ENCODE measurements around the gene LTBP2.

Gene LTBP2

GRCh38 chr14:74648601-74649000 is 36.6 kb upstream of the LTBP2 start:
- POLR2A ChIA-PET, result no interaction called here
- no peak for DNase-seq
- Histone ChIP-seq H3K36me3 (ENCODE audit: control insufficient read depth in 4 of 4, insufficient read depth in 4 of 4, low read length in 3 of 4) (peaks cover 0 to 2% (median 0%) of the 10 kb centered on the region in 4 experiments), H3K27ac (ENCODE audit: insufficient read depth in 1 of 2, low read depth in 1 of 2, low read length in 2 of 2, poor library complexity in 1 of 2, severe bottlenecking in 2 of 2) (no peak overlapping the region), H3K27me3 (replicated peaks in 2 of 5; ENCODE audit: control insufficient read depth in 4 of 5, insufficient read depth in 5 of 5, low read length in 4 of 5) (no peaks in the 10 kb centered on the region), H3K4me3 (ENCODE audit: control insufficient read depth in 1 of 7, extremely low read depth in 1 of 7, insufficient read depth in 4 of 7, low read depth in 2 of 7, low read length in 6 of 7) (no peak overlapping the region), H3K9me3 (ENCODE audit: control extremely low read depth in 1 of 5, control insufficient read depth in 4 of 5, insufficient read depth in 2 of 5, low read depth in 1 of 5, low read length in 4 of 5) (no peaks in the 10 kb centered on the region), H3K4me1 (ENCODE audit: control extremely low read depth in 1 of 4, control insufficient read depth in 4 of 4, insufficient read depth in 4 of 4, low read length in 3 of 4) (peaks cover 0 to 9% (median 0%) of the 10 kb centered on the region in 4 experiments)
- CTCF ChIA-PET, result interaction anchor here (0.9 to 1.1 kb wide), 4 partner anchors 8 to 20 kb away, joined by 3 to 6 read pairs (median 4); no protein-coding TSS in a partner anchor
- 97% methylated on average over 4 of the region's 7 CpGs for WGBS (ENCODE audit: insufficient coverage)

GRCh38 chr14:74647678-74648461 is 35.8 kb upstream of the LTBP2 start:
- H3K27ac ChIP-seq (ENCODE audit: insufficient read depth in 1 of 2, low read depth in 1 of 2, low read length in 2 of 2, poor library complexity in 1 of 2, severe bottlenecking in 2 of 2), result no peak overlapping the region
- H3K36me3 ChIP-seq (ENCODE audit: control insufficient read depth in 4 of 4, insufficient read depth in 4 of 4, low read length in 3 of 4), result peaks cover 0 to 2% (median 0%) of the 10 kb centered on the region in 4 experiments
- DNase-seq, result peak in 1 of 3 donors; percentile 5
- ChIA-PET CTCF (interaction anchor here (0.9 to 1.5 kb wide), 5 partner anchors 8 to 137 kb away, joined by 3 to 6 read pairs (median 3); no protein-coding TSS in a partner anchor), POLR2A (no interaction called here)
- peaks cover 0 to 9% (median 0%) of the 10 kb centered on the region in 4 experiments for H3K4me1 ChIP-seq (ENCODE audit: control extremely low read depth in 1 of 4, control insufficient read depth in 4 of 4, insufficient read depth in 4 of 4, low read length in 3 of 4)
- 69% methylated on average over 7 of the region's 7 CpGs for WGBS (ENCODE audit: insufficient coverage)
- no peak overlapping the region for H3K4me3 ChIP-seq (ENCODE audit: control insufficient read depth in 1 of 7, extremely low read depth in 1 of 7, insufficient read depth in 4 of 7, low read depth in 2 of 7, low read length in 6 of 7)
- no peaks in the 10 kb centered on the region for H3K9me3 ChIP-seq (ENCODE audit: control extremely low read depth in 1 of 5, control insufficient read depth in 4 of 5, insufficient read depth in 2 of 5, low read depth in 1 of 5, low read length in 4 of 5)
- no peaks in the 10 kb centered on the region for H3K27me3 ChIP-seq (replicated peaks in 2 of 5; ENCODE audit: control insufficient read depth in 4 of 5, insufficient read depth in 5 of 5, low read length in 4 of 5)

- Histone ChIP-seq H3K9me3 (ENCODE audit: control extremely low read depth in 1 of 5, control insufficient read depth in 4 of 5, insufficient read depth in 2 of 5, low read depth in 1 of 5, low read length in 4 of 5) (no peaks in the 10 kb centered on the region), H3K27me3 (replicated peaks in 2 of 5; ENCODE audit: control insufficient read depth in 4 of 5, insufficient read depth in 5 of 5, low read length in 4 of 5) (no peaks in the 10 kb centered on the region), H3K36me3 (ENCODE audit: control insufficient read depth in 4 of 4, insufficient read depth in 4 of 4, low read length in 3 of 4) (no peaks in the 10 kb centered on the region), H3K27ac (ENCODE audit: insufficient read depth in 1 of 2, low read depth in 1 of 2, low read length in 2 of 2, poor library complexity in 1 of 2, severe bottlenecking in 2 of 2) (no peak overlapping the region), H3K4me3 (ENCODE audit: control insufficient read depth in 1 of 7, extremely low read depth in 1 of 7, insufficient read depth in 4 of 7, low read depth in 2 of 7, low read length in 6 of 7) (no peak overlapping the region), H3K4me1 (ENCODE audit: control extremely low read depth in 1 of 4, control insufficient read depth in 4 of 4, insufficient read depth in 4 of 4, low read length in 3 of 4) (peaks cover 0 to 9% (median 0%) of the 10 kb centered on the region in 4 experiments)
- WGBS (ENCODE audit: insufficient coverage), result 89% methylated on average over 10 of the region's 11 CpGs
- DNase-seq, result no peak
- ChIA-PET POLR2A (no interaction called here), CTCF (interaction anchor here (1.5 kb wide), 1 partner anchor 138 kb away, joined by 3 read pairs; no protein-coding TSS in a partner anchor)
Measured at GRCh38 chr14:74647061-74647677, 35.1 kb upstream of the LTBP2 start.

- POLR2A ChIA-PET, result no interaction called here
- WGBS (ENCODE audit: insufficient coverage), result 79% methylated on average over 9 of the region's 13 CpGs
- H3K9me3 ChIP-seq (ENCODE audit: control extremely low read depth in 1 of 5, control insufficient read depth in 4 of 5, insufficient read depth in 2 of 5, low read depth in 1 of 5, low read length in 4 of 5), result no peaks in the 10 kb centered on the region
Measured at GRCh38 chr14:74645756-74646470, 33.9 kb upstream of the LTBP2 start.

GRCh38 chr14:74645244-74645643 is 33.2 kb upstream of the LTBP2 start:
- WGBS (ENCODE audit: insufficient coverage), result 89% methylated on average over 5 of the region's 5 CpGs
- CTCF ChIA-PET, result interaction anchor here (0.7 to 1.7 kb wide), 4 partner anchors 9 to 140 kb away, joined by 3 to 4 read pairs (median 3); no protein-coding TSS in a partner anchor
- H3K4me3 ChIP-seq (ENCODE audit: control insufficient read depth in 1 of 7, extremely low read depth in 1 of 7, insufficient read depth in 4 of 7, low read depth in 2 of 7, low read length in 6 of 7), result no peak overlapping the region
- POLR2A ChIA-PET, result no interaction called here
- H3K27me3 ChIP-seq (replicated peaks in 2 of 5; ENCODE audit: control insufficient read depth in 4 of 5, insufficient read depth in 5 of 5, low read length in 4 of 5), result no peaks in the 10 kb centered on the region
- peaks cover 0 to 9% (median 0%) of the 10 kb centered on the region in 4 experiments for H3K4me1 ChIP-seq (ENCODE audit: control extremely low read depth in 1 of 4, control insufficient read depth in 4 of 4, insufficient read depth in 4 of 4, low read length in 3 of 4)
- no peak overlapping the region for H3K27ac ChIP-seq (ENCODE audit: insufficient read depth in 1 of 2, low read depth in 1 of 2, low read length in 2 of 2, poor library complexity in 1 of 2, severe bottlenecking in 2 of 2)
- H3K36me3 ChIP-seq (ENCODE audit: control insufficient read depth in 4 of 4, insufficient read depth in 4 of 4, low read length in 3 of 4), result no peaks in the 10 kb centered on the region
- no peak for DNase-seq
- H3K9me3 ChIP-seq (ENCODE audit: control extremely low read depth in 1 of 5, control insufficient read depth in 4 of 5, insufficient read depth in 2 of 5, low read depth in 1 of 5, low read length in 4 of 5), result no peaks in the 10 kb centered on the region

More at GRCh38 chr14:74645756-74646470, 33.9 kb upstream of the LTBP2 start:
- Histone ChIP-seq H3K36me3 (ENCODE audit: control insufficient read depth in 4 of 4, insufficient read depth in 4 of 4, low read length in 3 of 4) (no peaks in the 10 kb centered on the region), H3K27me3 (replicated peaks in 2 of 5; ENCODE audit: control insufficient read depth in 4 of 5, insufficient read depth in 5 of 5, low read length in 4 of 5) (no peaks in the 10 kb centered on the region), H3K4me3 (ENCODE audit: control insufficient read depth in 1 of 7, extremely low read depth in 1 of 7, insufficient read depth in 4 of 7, low read depth in 2 of 7, low read length in 6 of 7) (no peak overlapping the region), H3K4me1 (ENCODE audit: control extremely low read depth in 1 of 4, control insufficient read depth in 4 of 4, insufficient read depth in 4 of 4, low read length in 3 of 4) (peaks cover 0 to 9% (median 0%) of the 10 kb centered on the region in 4 experiments), H3K27ac (ENCODE audit: insufficient read depth in 1 of 2, low read depth in 1 of 2, low read length in 2 of 2, poor library complexity in 1 of 2, severe bottlenecking in 2 of 2) (no peak overlapping the region)
- no peak for DNase-seq
- CTCF ChIA-PET, result interaction anchor here (0.7 to 1.7 kb wide), 5 partner anchors 8 to 141 kb away, joined by 3 to 4 read pairs (median 3); partner anchors contain the start of gene LTBP2

- POLR2A ChIA-PET, result no interaction called here
Measured at GRCh38 chr14:74641601-74642391, 29.8 kb upstream of the LTBP2 start.

More at GRCh38 chr14:74641601-74642391, 29.8 kb upstream of the LTBP2 start:
- no peak for DNase-seq
- 96% methylated on average over 10 of the region's 12 CpGs for whole genome bisulfite sequencing (ENCODE audit: insufficient coverage)
- no peaks in the 10 kb centered on the region for H3K36me3 ChIP-seq (ENCODE audit: control insufficient read depth in 4 of 4, insufficient read depth in 4 of 4, low read length in 3 of 4)
- no peak overlapping the region for H3K27ac ChIP-seq (ENCODE audit: insufficient read depth in 1 of 2, low read depth in 1 of 2, low read length in 2 of 2, poor library complexity in 1 of 2, severe bottlenecking in 2 of 2)
- peaks cover 0 to 9% (median 0%) of the 10 kb centered on the region in 4 experiments for H3K4me1 ChIP-seq (ENCODE audit: control extremely low read depth in 1 of 4, control insufficient read depth in 4 of 4, insufficient read depth in 4 of 4, low read length in 3 of 4)
- no peak overlapping the region for H3K4me3 ChIP-seq (ENCODE audit: control insufficient read depth in 1 of 7, extremely low read depth in 1 of 7, insufficient read depth in 4 of 7, low read depth in 2 of 7, low read length in 6 of 7)
- CTCF ChIA-PET, result interaction anchor here (1.1 to 5.9 kb wide), 4 partner anchors 13 to 30 kb away, joined by 4 to 41 read pairs (median 4); partner anchors contain the start of gene LTBP2
- H3K27me3 ChIP-seq (replicated peaks in 2 of 5; ENCODE audit: control insufficient read depth in 4 of 5, insufficient read depth in 5 of 5, low read length in 4 of 5), result no peaks in the 10 kb centered on the region
- no peaks in the 10 kb centered on the region for H3K9me3 ChIP-seq (ENCODE audit: control extremely low read depth in 1 of 5, control insufficient read depth in 4 of 5, insufficient read depth in 2 of 5, low read depth in 1 of 5, low read length in 4 of 5)

Data from common myeloid progenitor, CD34-positive (primary cell).